NT2/D1 (cell line): ENCODE results near the gene ANKRD45.
"Not testable (repeated sequence)": the region's sequence is repeated elsewhere in the genome, so short reads cannot be mapped to it uniquely, and the experiment has no call there.

Experiments
- SUZ12 ChIP-seq: IDR thresholded peaks from 2 replicates; pipeline ENCODE4 v1.6.1; 2011; ENCODE audit not compliant: insufficient read length, insufficient read depth; ENCODE audit errors: extremely low read depth
- YY1 ChIP-seq: IDR thresholded peaks from 2 replicates; pipeline ENCODE4 v1.6.1; 2011; ENCODE audit not compliant: insufficient read length, insufficient read depth
- ZNF274 ChIP-seq: IDR thresholded peaks from 2 replicates; pipeline ENCODE4 v1.6.1; 2011; ENCODE audit warnings: mild to moderate bottlenecking, low read depth, low read length

DNA sequence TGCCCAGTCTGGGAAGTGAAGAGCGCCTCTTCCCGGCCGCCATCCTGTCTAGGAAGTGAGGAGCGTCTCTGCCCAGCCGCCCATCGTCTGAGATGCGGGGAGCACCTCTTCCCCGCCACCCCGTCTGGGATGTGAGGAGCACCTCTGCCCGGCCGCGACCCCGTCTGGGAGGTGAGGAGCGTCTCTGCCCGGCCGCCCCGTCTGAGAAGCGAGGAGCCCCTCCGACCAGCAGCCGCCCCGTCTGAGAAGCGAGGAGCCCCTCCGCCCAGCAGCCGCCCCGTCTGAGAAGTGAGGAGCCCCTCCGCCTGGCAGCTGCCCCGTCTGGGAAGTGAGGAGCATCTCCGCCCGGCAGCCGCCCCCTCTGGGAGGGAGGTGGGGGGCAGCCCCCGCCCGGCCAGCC lies 56.6 kb downstream of the ANKRD45 start:
- TF ChIP-seq SUZ12, ZNF274, YY1: not testable (repeated sequence)
